ENCODE results near the gene HTR6.

GRCh38 chr1:19615438-19615837 is 49.2 kb upstream of the HTR6 start:
- TF ChIP-seq CTCF (conservative IDR thresholded peaks at IDR 0.05; ENCODE audit: low read length): no peak
- TF ChIP-seq EZH2phosphoT487 (IDR thresholded peaks at IDR 0.05; ENCODE audit: borderline replicate concordance, low read depth, low read length): no peak

Data from OCI-LY7 (cell line).